KMS-11 (cell line): ENCODE results near the gene FOXN3.

ENCODE experiments used
- H2AFZ ChIP-seq: fragments of 200-600 bp; sonication (generic); 2 replicates; pipeline ENCODE4 v1.6.1; 2016; ENCODE audit warnings: antibody characterized with exemption, mixed run types, low read depth
- H3K27ac ChIP-seq: fragments of 200-600 bp; sonication (generic); 2 replicates; pipeline ENCODE4 v1.6.1; 2016; ENCODE audit warnings: mild to moderate bottlenecking, mixed run types
- H3K27me3 ChIP-seq: fragments of 200-600 bp; sonication (generic); 2 replicates; pipeline ENCODE4 v1.6.1; 2017; ENCODE audit warnings: mild to moderate bottlenecking, low read depth, mixed run types, moderate library complexity; ENCODE audit not compliant: insufficient read depth
- H3K36me3 ChIP-seq: fragments of 200-600 bp; sonication (generic); 2 replicates; pipeline ENCODE4 v1.6.1; 2017; ENCODE audit warnings: mild to moderate bottlenecking, mixed run types; ENCODE audit not compliant: insufficient read depth
- H3K4me1 ChIP-seq: fragments of 200-600 bp; sonication (generic); 2 replicates; pipeline ENCODE4 v1.6.1; 2016; ENCODE audit warnings: mild to moderate bottlenecking, low read depth, mixed run types; ENCODE audit not compliant: poor library complexity, severe bottlenecking
- H3K4me2 ChIP-seq: fragments of 200-600 bp; sonication (generic); 2 replicates; pipeline ENCODE4 v1.7.0; 2016; ENCODE audit warnings: mild to moderate bottlenecking, mixed run types
- H3K4me3 ChIP-seq: fragments of 200-600 bp; sonication (generic); IDR thresholded peaks from 2 replicates; pipeline ENCODE4 v1.6.1; 2017; ENCODE audit warnings: low read depth, low read length, mixed read lengths; ENCODE audit not compliant: insufficient read depth
- H3K79me2 ChIP-seq: fragments of 200-600 bp; sonication (generic); 2 replicates; pipeline ENCODE4 v1.6.1; 2016; ENCODE audit warnings: low read depth, mixed run types; ENCODE audit not compliant: insufficient read depth
- H3K9ac ChIP-seq: fragments of 200-600 bp; sonication (generic); 2 replicates; pipeline ENCODE4 v1.6.1; 2016; ENCODE audit warnings: mild to moderate bottlenecking, mixed run types
- H4K20me1 ChIP-seq: fragments of 200-600 bp; sonication (generic); 2 replicates; pipeline ENCODE4 v1.6.1; 2016; ENCODE audit warnings: mild to moderate bottlenecking, mixed run types; ENCODE audit not compliant: insufficient read depth
- TF ChIP-seq, protein P1 (sequence below): fragments of 200-600 bp; sonication (generic); conservative IDR thresholded peaks from 2 replicates; pipeline ENCODE4 v1.6.1; 2017; ENCODE audit warnings: low read depth, mild to moderate bottlenecking, antibody characterized with exemption, low read length, moderate library complexity, mixed read lengths

The FOXN3 gene

GRCh38 chr14:89327771-89328212, 89.2 kb downstream of the FOXN3 start:
- no peaks in the 10 kb centered on the region for H3K36me3 ChIP-seq
- no peak overlapping the region for H3K4me3 ChIP-seq
- TF ChIP-seq, protein P1, sequence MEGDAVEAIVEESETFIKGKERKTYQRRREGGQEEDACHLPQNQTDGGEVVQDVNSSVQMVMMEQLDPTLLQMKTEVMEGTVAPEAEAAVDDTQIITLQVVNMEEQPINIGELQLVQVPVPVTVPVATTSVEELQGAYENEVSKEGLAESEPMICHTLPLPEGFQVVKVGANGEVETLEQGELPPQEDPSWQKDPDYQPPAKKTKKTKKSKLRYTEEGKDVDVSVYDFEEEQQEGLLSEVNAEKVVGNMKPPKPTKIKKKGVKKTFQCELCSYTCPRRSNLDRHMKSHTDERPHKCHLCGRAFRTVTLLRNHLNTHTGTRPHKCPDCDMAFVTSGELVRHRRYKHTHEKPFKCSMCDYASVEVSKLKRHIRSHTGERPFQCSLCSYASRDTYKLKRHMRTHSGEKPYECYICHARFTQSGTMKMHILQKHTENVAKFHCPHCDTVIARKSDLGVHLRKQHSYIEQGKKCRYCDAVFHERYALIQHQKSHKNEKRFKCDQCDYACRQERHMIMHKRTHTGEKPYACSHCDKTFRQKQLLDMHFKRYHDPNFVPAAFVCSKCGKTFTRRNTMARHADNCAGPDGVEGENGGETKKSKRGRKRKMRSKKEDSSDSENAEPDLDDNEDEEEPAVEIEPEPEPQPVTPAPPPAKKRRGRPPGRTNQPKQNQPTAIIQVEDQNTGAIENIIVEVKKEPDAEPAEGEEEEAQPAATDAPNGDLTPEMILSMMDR = no peak
- H3K27ac ChIP-seq = no peak overlapping the region
- no peak overlapping the region for H3K9ac ChIP-seq
- no peak overlapping the region for H3K4me2 ChIP-seq
- no peaks in the 10 kb centered on the region for H4K20me1 ChIP-seq
- H3K27me3 ChIP-seq = no peaks in the 10 kb centered on the region
- H3K4me1 ChIP-seq = peaks cover 23% of the 10 kb centered on the region
- no peak overlapping the region for H2AFZ ChIP-seq
- H3K79me2 ChIP-seq = no peaks in the 10 kb centered on the region

DNA sequence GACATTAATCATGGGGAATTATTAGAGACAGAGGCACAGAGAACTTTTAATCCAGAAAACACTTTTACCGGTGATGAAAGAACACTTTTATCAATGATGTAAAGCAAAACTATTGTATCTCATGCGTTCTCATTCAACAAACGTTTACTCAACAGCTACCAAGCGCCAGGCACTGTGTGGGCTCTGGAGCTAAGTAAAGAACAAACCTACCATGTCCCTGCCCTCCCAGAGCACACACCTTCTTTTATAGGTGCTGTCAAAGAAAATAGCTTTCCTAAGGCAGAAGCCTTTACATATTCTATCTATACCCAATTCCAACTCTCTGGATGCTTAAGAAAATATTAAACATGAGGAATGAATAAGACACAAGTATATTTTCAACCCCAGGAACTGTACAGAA, 91.1 kb downstream of the FOXN3 start:
- peaks cover 23% of the 10 kb centered on the region for H3K4me1 ChIP-seq
- no peaks in the 10 kb centered on the region for H3K27me3 ChIP-seq
- no peak overlapping the region for H2AFZ ChIP-seq
- TF ChIP-seq, protein P1 = no peak
- H3K36me3 ChIP-seq = no peaks in the 10 kb centered on the region
- H3K4me3 ChIP-seq = no peak overlapping the region
- H4K20me1 ChIP-seq = no peaks in the 10 kb centered on the region
- no peaks in the 10 kb centered on the region for H3K79me2 ChIP-seq
- no peak overlapping the region for H3K4me2 ChIP-seq
- no peak overlapping the region for H3K27ac ChIP-seq
- H3K9ac ChIP-seq = no peak overlapping the region

GRCh38 chr14:89325299-89325883, 91.6 kb downstream of the FOXN3 start:
- Histone ChIP-seq H3K27ac (no peak overlapping the region), H3K9ac (no peak overlapping the region), H3K79me2 (no peaks in the 10 kb centered on the region), H2AFZ (no peak overlapping the region), H3K4me2 (no peak overlapping the region), H3K36me3 (no peaks in the 10 kb centered on the region), H4K20me1 (no peaks in the 10 kb centered on the region), H3K4me1 (peaks cover 23% of the 10 kb centered on the region), H3K27me3 (no peaks in the 10 kb centered on the region), H3K4me3 (no peak overlapping the region)
- TF ChIP-seq, protein P1 = no peak

- Histone ChIP-seq H3K4me3 (no peak overlapping the region), H3K9ac (no peak overlapping the region), H3K27me3 (no peaks in the 10 kb centered on the region), H3K79me2 (no peaks in the 10 kb centered on the region), H3K27ac (peak overlapping the region; percentile 30; the same call in 1 of the 2 replicates), H2AFZ (no peak overlapping the region), H3K36me3 (no peaks in the 10 kb centered on the region), H3K4me1 (peaks cover 23% of the 10 kb centered on the region), H3K4me2 (peak overlapping the region; percentile 66), H4K20me1 (no peaks in the 10 kb centered on the region)
- TF ChIP-seq, protein P1 = no peak
Observed at GRCh38 chr14:89324501-89325298, 92.3 kb downstream of the FOXN3 start.
